Measurements from ENCODE around the gene HID1.

GRCh38 chr17:74961657-74962350 lies 10.8 kb downstream of the HID1 start:
- TF ChIP-seq EZH2 (IDR thresholded peaks at IDR 0.05) (no peak), CTCF (IDR thresholded peaks at IDR 0.05) (peak; percentile 82), EZH2phosphoT487 (IDR thresholded peaks at IDR 0.05) (no peak)
